HG02642 (cell line): ENCODE results near the gene JAG2.

Experiments used
- ATAC-seq: cut with Tn5 transposase; IDR thresholded peaks from one replicate; pipeline ENCODE4 v1.9.1; 2021; ENCODE audit warnings: mild to moderate bottlenecking; ENCODE audit not compliant: unreplicated experiment, poor library complexity

JAG2 gene

GRCh38 chr14:105167303-105168092 is 1.1 kb downstream of the JAG2 start:
- no peak for ATAC-seq

GRCh38 chr14:105166571-105167302 is 1.8 kb downstream of the JAG2 start:
- no peak for ATAC-seq

GRCh38 chr14:105165761-105166485 is 2.7 kb downstream of the JAG2 start:
- ATAC-seq: no peak

- no peak for ATAC-seq
Observed at GRCh38 chr14:105165134-105165704, 3.4 kb downstream of the JAG2 start.

GRCh38 chr14:105163040-105163742 is 5.4 kb downstream of the JAG2 start:
- ATAC-seq: no peak

GRCh38 chr14:105162669-105162979 is 6.0 kb downstream of the JAG2 start:
- no peak for ATAC-seq

- ATAC-seq: peak; percentile 84
Observed at GRCh38 chr14:105161964-105162668, 6.5 kb downstream of the JAG2 start.

GRCh38 chr14:105161309-105161708 is 7.3 kb downstream of the JAG2 start:
- no peak for ATAC-seq

- ATAC-seq: no peak
Observed at GRCh38 chr14:105160776-105161175, 7.8 kb downstream of the JAG2 start.

- ATAC-seq: no peak
Observed at GRCh38 chr14:105159344-105159743, 9.2 kb downstream of the JAG2 start.

- no peak for ATAC-seq
Observed at GRCh38 chr14:105158794-105159193, 9.8 kb downstream of the JAG2 start.

GRCh38 chr14:105157872-105158271 is 10.7 kb downstream of the JAG2 start:
- no peak for ATAC-seq

- ATAC-seq: no peak
Observed at GRCh38 chr14:105156414-105157375, 11.9 kb downstream of the JAG2 start.

- ATAC-seq: no peak
Observed at GRCh38 chr14:105155681-105156413, 12.7 kb downstream of the JAG2 start.

- ATAC-seq: no peak
Observed at GRCh38 chr14:105155071-105155651, 13.4 kb downstream of the JAG2 start.

- no peak for ATAC-seq
Observed at GRCh38 chr14:105154476-105154871, 14.1 kb downstream of the JAG2 start.

- ATAC-seq: no peak
Observed at GRCh38 chr14:105153739-105154475, 14.7 kb downstream of the JAG2 start.
